HFFc6 (cell line): ENCODE data around the gene CEP19. TPM values are rescaled to one million over a fixed set of nuclear protein-coding genes. Genes with fewer than 3 reads are reported as not detected.

Source experiments
- DNase-seq: peaks from one replicate; pipeline ENCODE4 v3.0.0-alpha.2; 2018
- H3K27ac Mint-ChIP-seq: 2 replicates; pipeline ENCODE4 v1.8.0; 2020; ENCODE audit warnings: mild to moderate bottlenecking, mixed read lengths
- H3K27me3 Mint-ChIP-seq: 2 replicates; pipeline ENCODE4 v1.8.0; 2021; ENCODE audit warnings: mild to moderate bottlenecking, moderate library complexity, mixed read lengths; ENCODE audit not compliant: insufficient read depth
- H3K36me3 Mint-ChIP-seq: 2 replicates; pipeline ENCODE4 v1.8.0; 2021; ENCODE audit warnings: low read depth, mixed read lengths
- H3K4me1 Mint-ChIP-seq: 2 replicates; pipeline ENCODE4 v1.8.0; 2020; ENCODE audit warnings: low read depth, mixed read lengths
- H3K4me3 Mint-ChIP-seq: 2 replicates; pipeline ENCODE4 v1.8.0; 2020; ENCODE audit warnings: mild to moderate bottlenecking, moderate library complexity, mixed read lengths
- H3K9me3 Mint-ChIP-seq: 2 replicates; pipeline ENCODE4 v1.8.0; 2020; ENCODE audit warnings: mild to moderate bottlenecking, mixed read lengths
- CTCF ChIP-seq: fragments of 200-600 bp; sonication (generic); IDR thresholded peaks from 2 replicates; pipeline ENCODE4 v1.5.0; 2021; ENCODE audit warnings: antibody characterized with exemption, mild to moderate bottlenecking
- total RNA-seq, 6 experiments: library from RNA; stranded (reverse); fragmentation: NEBNext Ultra II Directional; extraction: Animal tissue kit (Norgen Biotek cat#: 25700); gene quantifications; 2 replicates in 1 of 6; 3 replicates in 5 of 6; pipeline ENCODE4 v1.2.3, GENCODE V29; 2021

The CEP19 gene
- total RNA-seq, 6 experiments from 2014 or later: 1.9 to 2.6 (median 2.1) TPM

- no peak for DNase-seq
- H3K9me3 Mint-ChIP-seq: no peaks in the 10 kb centered on the region; the same call in 1 of the 2 replicates
- no peak overlapping the region for H3K4me3 Mint-ChIP-seq
- H3K27ac Mint-ChIP-seq: no peak overlapping the region
- H3K4me1 Mint-ChIP-seq: peaks cover 35% of the 10 kb centered on the region
- H3K36me3 Mint-ChIP-seq: no peaks in the 10 kb centered on the region
- H3K27me3 Mint-ChIP-seq: peaks cover 9% of the 10 kb centered on the region
- TF ChIP-seq CTCF: no peak
Observed at GRCh38 chr3:196686436-196686835, 25.6 kb downstream of the CEP19 start.

GRCh38 chr3:196684548-196685407, 27.3 kb downstream of the CEP19 start:
- peak; percentile 97 for TF ChIP-seq CTCF
- Mint-ChIP-seq H3K36me3 (no peaks in the 10 kb centered on the region), H3K9me3 (no peaks in the 10 kb centered on the region; the same call in 1 of the 2 replicates), H3K4me3 (peak overlapping the region; percentile 32; the same call in 1 of the 2 replicates), H3K27ac (no peak overlapping the region), H3K4me1 (peaks cover 35% of the 10 kb centered on the region), H3K27me3 (no peaks in the 10 kb centered on the region; the same call in 1 of the 2 replicates)
- peak; percentile 53 for DNase-seq

- no peaks in the 10 kb centered on the region for H3K4me1 Mint-ChIP-seq
- no peaks in the 10 kb centered on the region; the same call in 1 of the 2 replicates for H3K9me3 Mint-ChIP-seq
- no peak overlapping the region for H3K27ac Mint-ChIP-seq
- H3K36me3 Mint-ChIP-seq: no peaks in the 10 kb centered on the region
- TF ChIP-seq CTCF: no peak
- H3K4me3 Mint-ChIP-seq: no peak overlapping the region
- peaks cover 22% of the 10 kb centered on the region for H3K27me3 Mint-ChIP-seq
- no peak for DNase-seq
Observed at GRCh38 chr3:196677931-196678330, 34.1 kb downstream of the CEP19 start.

- H3K27me3 Mint-ChIP-seq: peaks cover 22% of the 10 kb centered on the region
- no peaks in the 10 kb centered on the region for H3K4me1 Mint-ChIP-seq
- no peak overlapping the region for H3K4me3 Mint-ChIP-seq
- TF ChIP-seq CTCF: no peak
- no peak overlapping the region for H3K27ac Mint-ChIP-seq
- H3K9me3 Mint-ChIP-seq: no peaks in the 10 kb centered on the region; the same call in 1 of the 2 replicates
- H3K36me3 Mint-ChIP-seq: no peaks in the 10 kb centered on the region
- no peak for DNase-seq
Observed at GRCh38 chr3:196677353-196677752, 34.7 kb downstream of the CEP19 start.

- no peak for TF ChIP-seq CTCF
- H3K27me3 Mint-ChIP-seq: peaks cover 34% of the 10 kb centered on the region
- no peaks in the 10 kb centered on the region for H3K9me3 Mint-ChIP-seq
- H3K36me3 Mint-ChIP-seq: no peaks in the 10 kb centered on the region
- H3K4me1 Mint-ChIP-seq: no peaks in the 10 kb centered on the region
- H3K27ac Mint-ChIP-seq: no peak overlapping the region
- no peak overlapping the region for H3K4me3 Mint-ChIP-seq
- no peak for DNase-seq
Observed at GRCh38 chr3:196673632-196674031, 38.4 kb downstream of the CEP19 start.
